ENCODE data around the gene DOK3. TPM values are rescaled to one million over a fixed set of nuclear protein-coding genes. Genes with fewer than 3 reads are reported as not detected.

The DOK3 gene
- total RNA-seq, 1 donor from 2014 or later: 0.32 TPM

DNA sequence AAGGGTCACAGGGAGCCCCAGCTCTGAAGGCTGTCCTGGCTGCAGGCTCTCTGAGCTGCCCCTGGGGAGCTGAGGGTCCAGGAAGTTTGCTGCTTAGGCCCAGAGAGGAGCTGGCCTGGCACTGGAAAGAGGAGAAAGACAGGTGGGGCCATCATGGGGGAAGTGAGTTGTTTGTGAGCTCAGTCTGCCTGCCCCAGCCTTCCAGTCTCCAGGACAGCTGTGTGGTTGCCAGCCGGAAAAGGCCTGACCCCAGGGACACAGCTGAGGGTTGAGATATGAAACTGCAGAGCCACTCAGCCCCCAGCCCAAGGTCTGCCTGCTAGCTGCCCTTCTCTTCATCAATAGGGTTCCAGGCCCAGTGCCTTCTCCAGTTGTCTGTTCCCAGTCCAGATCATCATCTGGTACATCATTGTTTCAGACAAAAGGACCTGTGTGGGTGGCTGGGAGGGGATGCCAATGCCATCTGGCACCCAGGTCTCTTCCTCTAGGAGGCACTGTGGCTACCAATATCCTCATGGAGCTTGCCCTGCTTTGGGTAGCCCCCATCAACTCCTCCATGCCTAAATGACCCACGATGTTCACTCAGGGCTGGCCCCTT is 11.4 kb upstream of the DOK3 start:
- no peak for DNase-seq (ENCODE audit: low spot score in 2 of 2)
- Histone ChIP-seq H3K9me3 (no peaks in the 10 kb centered on the region), H3K4me1 (peaks cover 2 to 3% of the 10 kb centered on the region in 2 donors), H3K4me3 (no peak overlapping the region), H3K27ac (no peak overlapping the region), H3K27me3 (no peaks in the 10 kb centered on the region), H3K36me3 (peaks cover 55 to 56% of the 10 kb centered on the region in 2 donors)
- no peak for TF ChIP-seq CTCF (IDR thresholded peaks at IDR 0.05)
- intact Hi-C loops (cut with DNase I): no loop called here

DNA sequence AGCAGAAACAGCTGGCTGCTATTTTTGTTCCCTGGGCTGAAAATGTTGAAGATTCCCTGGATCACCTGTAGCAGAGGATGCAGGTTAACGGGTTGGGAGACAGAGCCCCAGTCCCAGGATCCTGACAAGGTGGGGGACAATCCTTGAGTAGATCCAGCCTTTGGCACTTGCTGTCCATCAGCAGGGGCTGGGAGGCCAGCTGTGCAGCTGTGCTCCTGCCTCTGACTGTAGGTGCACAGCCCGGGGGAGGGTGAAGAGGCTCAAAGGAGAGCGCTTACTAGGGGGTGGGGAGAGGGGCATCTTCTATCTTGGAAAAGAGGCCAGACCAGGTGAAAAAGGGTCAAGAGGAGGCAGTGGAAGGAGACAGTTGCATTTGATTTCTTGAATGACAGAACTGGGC is 10.6 kb upstream of the DOK3 start:
- TF ChIP-seq CTCF (IDR thresholded peaks at IDR 0.05): no peak
- Histone ChIP-seq H3K27ac (no peak overlapping the region), H3K27me3 (no peaks in the 10 kb centered on the region), H3K4me3 (no peak overlapping the region), H3K36me3 (peaks cover 49 to 53% of the 10 kb centered on the region in 2 donors), H3K9me3 (no peaks in the 10 kb centered on the region), H3K4me1 (peaks cover 4 to 10% of the 10 kb centered on the region in 2 donors)
- DNase-seq (ENCODE audit: low spot score in 2 of 2): no peak
- intact Hi-C loops (cut with DNase I): no loop called here

DNA sequence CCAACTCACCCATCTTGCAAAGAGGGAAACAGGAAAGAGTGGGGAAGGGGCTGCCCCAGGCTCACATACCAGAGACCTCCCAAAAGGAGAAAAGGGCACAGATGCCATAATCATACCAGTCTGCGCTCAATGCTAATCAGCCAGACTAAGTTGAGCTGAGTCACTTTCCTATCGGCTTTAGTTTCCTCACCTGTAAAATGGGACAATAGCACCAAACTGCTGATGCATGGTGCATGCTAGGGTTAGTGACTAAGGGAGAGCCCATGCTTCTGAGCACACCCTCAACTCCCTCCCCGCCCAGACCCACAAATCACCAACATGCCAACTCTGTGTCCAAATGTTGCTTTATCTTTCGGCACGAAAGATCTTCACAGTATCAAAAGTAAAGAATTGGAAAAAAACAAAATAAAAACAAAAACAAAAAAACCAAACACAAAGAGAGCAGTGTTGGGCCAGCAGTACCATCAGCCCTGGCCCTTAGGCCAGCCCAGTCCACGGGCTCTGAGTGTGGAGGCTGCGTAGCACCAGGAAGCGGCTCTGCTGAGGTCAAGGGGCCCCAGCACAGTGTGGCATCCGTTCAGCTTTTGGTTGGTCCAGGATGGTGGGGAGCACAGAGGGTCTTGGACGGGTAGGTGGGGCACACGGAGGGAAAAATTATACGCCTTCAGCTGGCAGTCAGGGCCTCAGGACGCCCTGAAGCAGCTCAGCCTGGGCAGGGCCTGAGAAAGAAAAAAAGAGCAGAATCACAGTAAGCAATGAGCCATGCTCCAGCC is 10.0 kb upstream of the DOK3 start:
- intact Hi-C loops (cut with DNase I): loop anchor here (5.0 to 10.0 kb wide), 2 partner anchors 75 to 207 kb away; partner anchors contain the start of genes MXD3 and TMED9

GRCh38 chr5:177516601-177517568 is 7.3 kb upstream of the DOK3 start, which contains the start of gene DDX41:
Gene DDX41, minus strand, starts transcription at chr5:177516961. Its CDS starts 16 bp downstream, at chr5:177516945.
- intact Hi-C loops (cut with DNase I): loop anchor here (1.0 to 10.0 kb wide), 5 partner anchors 20 to 205 kb away; partner anchors contain the start of genes FAM193B, MXD3, PDLIM7 and TMED9
- Histone ChIP-seq H3K4me1 (peaks cover 4 to 10% of the 10 kb centered on the region in 2 donors), H3K9me3 (no peaks in the 10 kb centered on the region), H3K36me3 (peaks cover 49 to 63% of the 10 kb centered on the region in 2 donors), H3K27ac (peak within 1 kb of the TSS; percentile 73 to 82), H3K27me3 (no peaks in the 10 kb centered on the region), H3K4me3 (peak within 1 kb of the TSS; percentile 88 to 97)
- peak; percentile 90 to 99 for DNase-seq (ENCODE audit: low spot score in 2 of 2)
- peak in 1 of 3 experiments; percentile 17 for TF ChIP-seq CTCF (IDR thresholded peaks at IDR 0.05)

More for the DNA sequence above, 10.0 kb upstream of the DOK3 start:
- Histone ChIP-seq H3K27ac (no peak overlapping the region), H3K9me3 (no peaks in the 10 kb centered on the region), H3K27me3 (no peaks in the 10 kb centered on the region), H3K4me3 (no peak overlapping the region), H3K4me1 (peaks cover 4 to 10% of the 10 kb centered on the region in 2 donors), H3K36me3 (peaks cover 43 to 53% of the 10 kb centered on the region in 2 donors)
- DNase-seq (ENCODE audit: low spot score in 2 of 2): no peak
- TF ChIP-seq CTCF (IDR thresholded peaks at IDR 0.05): no peak

- Histone ChIP-seq H3K36me3 (peaks cover 49 to 63% of the 10 kb centered on the region in 2 donors), H3K27ac (no peak overlapping the region), H3K4me3 (peak overlapping the region in 1 of 2 donors; percentile 97), H3K4me1 (peaks cover 4 to 10% of the 10 kb centered on the region in 2 donors), H3K27me3 (no peaks in the 10 kb centered on the region), H3K9me3 (no peaks in the 10 kb centered on the region)
- DNase-seq (ENCODE audit: low spot score in 2 of 2): no peak
- no peak for TF ChIP-seq CTCF (IDR thresholded peaks at IDR 0.05)
- intact Hi-C loops (cut with DNase I): loop anchor here (5.0 to 10.0 kb wide), 2 partner anchors 79 to 203 kb away; partner anchors contain the start of genes MXD3 and TMED9
Measured at GRCh38 chr5:177515580-177515979, 6.0 kb upstream of the DOK3 start.
